ENCODE measurements around the gene NKIRAS1.

DNA sequence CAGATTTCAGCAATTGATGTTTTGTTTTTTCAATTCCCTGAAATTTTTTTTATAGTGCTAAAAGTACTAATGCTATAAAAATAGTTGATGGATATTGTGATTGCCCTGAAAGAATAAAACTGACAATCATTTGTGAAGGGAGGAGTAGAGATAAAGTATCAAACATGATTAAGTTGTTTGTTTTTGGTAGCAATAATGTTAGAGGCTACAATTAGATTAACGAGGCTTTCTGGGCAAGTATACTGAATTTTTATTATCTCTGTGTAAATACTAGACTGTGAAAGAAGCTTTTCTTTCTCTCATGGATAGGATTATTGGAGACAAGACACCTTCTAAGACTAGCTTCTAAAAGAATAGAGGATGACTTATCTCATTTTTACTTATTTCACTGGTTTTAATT, 43.9 kb upstream of the NKIRAS1 start:
- TF ChIP-seq, protein P1, sequence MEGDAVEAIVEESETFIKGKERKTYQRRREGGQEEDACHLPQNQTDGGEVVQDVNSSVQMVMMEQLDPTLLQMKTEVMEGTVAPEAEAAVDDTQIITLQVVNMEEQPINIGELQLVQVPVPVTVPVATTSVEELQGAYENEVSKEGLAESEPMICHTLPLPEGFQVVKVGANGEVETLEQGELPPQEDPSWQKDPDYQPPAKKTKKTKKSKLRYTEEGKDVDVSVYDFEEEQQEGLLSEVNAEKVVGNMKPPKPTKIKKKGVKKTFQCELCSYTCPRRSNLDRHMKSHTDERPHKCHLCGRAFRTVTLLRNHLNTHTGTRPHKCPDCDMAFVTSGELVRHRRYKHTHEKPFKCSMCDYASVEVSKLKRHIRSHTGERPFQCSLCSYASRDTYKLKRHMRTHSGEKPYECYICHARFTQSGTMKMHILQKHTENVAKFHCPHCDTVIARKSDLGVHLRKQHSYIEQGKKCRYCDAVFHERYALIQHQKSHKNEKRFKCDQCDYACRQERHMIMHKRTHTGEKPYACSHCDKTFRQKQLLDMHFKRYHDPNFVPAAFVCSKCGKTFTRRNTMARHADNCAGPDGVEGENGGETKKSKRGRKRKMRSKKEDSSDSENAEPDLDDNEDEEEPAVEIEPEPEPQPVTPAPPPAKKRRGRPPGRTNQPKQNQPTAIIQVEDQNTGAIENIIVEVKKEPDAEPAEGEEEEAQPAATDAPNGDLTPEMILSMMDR (IDR thresholded peaks at IDR 0.05) = no peak
- TF ChIP-seq EZH2 (IDR thresholded peaks at IDR 0.05; ENCODE audit: borderline replicate concordance, insufficient read depth, low read depth, low read length, poor library complexity, severe bottlenecking) = no peak

Measured in B cell (primary cell).